Stimulated activated CD4-positive, alpha-beta T cell treated with anti-CD3 and anti-CD28 coated beads, Interleukin-4, amount 100 ng/mL, for 1 hour (primary cell): ENCODE data around the gene TEX12.

Source experiments
- DNase-seq: peaks from one replicate; pipeline ENCODE4 v3.0.0-alpha.2; 2020

The TEX12 gene

DNA sequence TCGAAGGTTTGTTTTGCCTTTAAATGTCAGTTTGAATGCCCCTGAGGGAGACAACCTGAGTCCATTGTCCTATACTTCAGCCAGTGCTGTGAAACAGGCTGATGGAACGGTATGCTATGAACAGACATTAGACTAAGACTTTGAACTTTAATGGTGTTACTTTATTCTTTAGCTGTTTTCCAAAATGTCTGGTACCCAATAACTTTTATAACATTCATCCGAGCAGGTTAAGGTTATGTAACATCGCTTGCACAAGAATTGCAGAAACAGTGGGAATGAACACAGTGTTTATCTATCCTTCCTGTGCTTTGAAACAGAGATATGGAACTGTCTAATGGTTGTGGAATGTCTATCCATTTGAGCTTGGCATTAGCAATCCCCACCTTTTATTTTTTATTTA, 46.6 kb downstream of the TEX12 start:
- DNase-seq, result no peak

DNA sequence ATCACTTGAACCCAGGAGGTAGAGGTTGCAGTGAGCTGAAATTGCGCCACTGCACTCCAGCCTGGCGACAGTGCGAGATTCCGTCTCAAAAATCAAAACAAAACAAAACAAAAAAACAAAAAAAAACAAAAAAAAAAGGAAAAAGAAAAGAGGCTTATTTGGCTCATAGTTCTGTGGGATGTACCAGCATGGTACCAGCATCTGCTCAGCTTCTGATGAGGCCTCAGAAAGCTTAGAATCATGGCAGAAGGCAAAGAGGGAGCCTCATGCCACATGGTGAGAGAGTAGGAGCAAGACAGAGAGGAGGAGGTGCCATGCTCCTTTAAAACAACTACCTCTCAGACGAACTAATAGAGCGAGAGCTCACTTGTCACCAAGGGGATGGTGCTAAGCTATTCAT, 48.4 kb downstream of the TEX12 start:
- no peak for DNase-seq

DNA sequence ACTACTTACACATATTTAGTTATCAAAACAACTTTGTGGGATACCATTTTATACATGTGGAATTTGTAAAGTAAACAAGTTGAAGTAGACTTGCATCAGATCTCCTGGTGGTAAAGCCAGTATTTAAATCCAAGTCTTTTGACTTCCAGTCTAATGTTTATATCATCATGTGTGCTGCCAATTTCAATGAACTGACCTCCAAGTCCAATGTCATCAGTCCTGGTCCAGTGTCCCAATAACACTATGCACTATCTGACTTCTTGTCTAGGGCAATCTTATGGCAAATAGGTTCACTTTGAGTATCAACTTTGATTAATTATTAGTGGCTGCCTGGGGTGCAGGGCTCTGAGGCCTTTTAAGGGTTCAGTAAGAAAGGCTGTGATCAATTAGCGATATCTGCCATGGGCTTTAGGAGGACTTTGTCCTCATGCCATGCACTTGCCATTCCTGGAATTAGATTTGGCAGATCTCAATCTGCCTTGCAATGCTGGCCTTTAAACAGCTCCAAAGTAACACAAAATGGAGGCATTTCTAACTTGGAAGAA, 49.5 kb downstream of the TEX12 start:
- DNase-seq, result no peak

DNA sequence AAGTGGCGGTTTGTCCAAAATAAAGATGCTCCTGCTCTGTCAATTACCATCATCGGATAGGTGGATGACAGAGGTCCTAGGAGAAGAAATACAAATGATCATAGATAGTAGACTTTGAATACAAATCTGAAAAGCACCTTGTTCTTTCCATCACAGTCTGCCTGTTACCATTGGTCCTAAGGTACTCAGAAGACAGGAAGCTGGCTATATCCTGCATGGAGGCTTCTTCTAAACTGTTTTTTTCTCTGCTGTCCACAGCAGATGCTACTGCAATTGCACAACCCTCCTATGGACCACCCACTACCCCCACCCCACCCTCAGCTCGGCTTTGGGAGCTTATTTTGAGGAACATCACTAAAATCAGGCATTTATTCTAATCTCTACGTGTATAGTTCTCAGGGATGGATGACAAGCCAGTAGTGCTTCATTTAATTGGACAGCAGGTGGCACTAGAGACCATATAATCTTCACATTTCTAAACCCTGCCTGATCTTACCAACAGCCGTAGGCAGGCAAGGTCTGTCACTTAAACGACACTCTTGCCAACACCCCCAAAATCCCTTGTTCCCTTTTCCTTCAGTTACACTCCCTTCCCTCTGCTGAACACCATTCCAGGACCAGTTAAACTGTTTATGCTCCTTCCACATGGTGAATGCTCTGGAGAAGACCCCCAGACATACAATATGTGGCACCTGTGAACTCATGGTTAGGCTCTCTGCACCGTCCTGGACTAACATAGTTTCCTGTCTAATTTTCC, 52.5 kb downstream of the TEX12 start:
- DNase-seq, result no peak

GRCh38 chr11:112221274-112221835, 54.2 kb downstream of the TEX12 start:
- no peak for DNase-seq
